Lower leg skin (tissue), 3 donors: ENCODE data around the gene PHLPP1.

Experiments used
- POLR2A ChIP-seq, 2 donors: fragments of 450-650 bp; IDR thresholded peaks; one replicate each; pipeline ENCODE4 v1.6.1; 2016 to 2017; ENCODE audit warnings: antibody characterized with exemption in 2 of 2, mild to moderate bottlenecking in 1 of 2, moderate library complexity in 1 of 2
- TF ChIP-seq, protein P1 (sequence below), 3 donors: fragments of 450-650 bp; IDR thresholded peaks; one replicate each; pipeline ENCODE4 v1.5.1; 2016; ENCODE audit warnings: antibody characterized with exemption in 3 of 3, mild to moderate bottlenecking in 3 of 3, moderate library complexity in 2 of 3

DNA sequence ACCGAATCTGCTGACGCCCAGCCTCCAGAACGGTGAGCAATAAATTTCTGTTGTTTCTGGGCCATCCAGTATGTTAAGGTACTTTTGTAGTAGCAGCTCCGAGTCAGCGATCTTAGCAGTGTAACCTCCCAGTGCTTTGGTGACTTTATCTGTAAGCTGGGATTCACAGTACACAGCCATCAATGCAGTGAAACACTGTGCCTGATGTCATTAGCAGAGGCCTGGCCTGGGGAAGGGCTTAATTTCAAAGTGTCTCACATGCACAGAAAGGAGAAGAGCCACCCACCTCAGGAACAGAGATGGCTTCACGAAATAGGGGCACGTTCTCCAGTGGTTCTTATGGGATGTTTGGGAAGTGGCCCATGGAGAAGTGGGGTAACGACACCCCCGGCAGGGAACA lies 281.2 kb downstream of the PHLPP1 start:
- TF ChIP-seq POLR2A (IDR thresholded peaks at IDR 0.05) = no peak
- TF ChIP-seq, protein P1, sequence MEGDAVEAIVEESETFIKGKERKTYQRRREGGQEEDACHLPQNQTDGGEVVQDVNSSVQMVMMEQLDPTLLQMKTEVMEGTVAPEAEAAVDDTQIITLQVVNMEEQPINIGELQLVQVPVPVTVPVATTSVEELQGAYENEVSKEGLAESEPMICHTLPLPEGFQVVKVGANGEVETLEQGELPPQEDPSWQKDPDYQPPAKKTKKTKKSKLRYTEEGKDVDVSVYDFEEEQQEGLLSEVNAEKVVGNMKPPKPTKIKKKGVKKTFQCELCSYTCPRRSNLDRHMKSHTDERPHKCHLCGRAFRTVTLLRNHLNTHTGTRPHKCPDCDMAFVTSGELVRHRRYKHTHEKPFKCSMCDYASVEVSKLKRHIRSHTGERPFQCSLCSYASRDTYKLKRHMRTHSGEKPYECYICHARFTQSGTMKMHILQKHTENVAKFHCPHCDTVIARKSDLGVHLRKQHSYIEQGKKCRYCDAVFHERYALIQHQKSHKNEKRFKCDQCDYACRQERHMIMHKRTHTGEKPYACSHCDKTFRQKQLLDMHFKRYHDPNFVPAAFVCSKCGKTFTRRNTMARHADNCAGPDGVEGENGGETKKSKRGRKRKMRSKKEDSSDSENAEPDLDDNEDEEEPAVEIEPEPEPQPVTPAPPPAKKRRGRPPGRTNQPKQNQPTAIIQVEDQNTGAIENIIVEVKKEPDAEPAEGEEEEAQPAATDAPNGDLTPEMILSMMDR (IDR thresholded peaks at IDR 0.05) = no peak
